Limb (tissue), 2 donors: ENCODE results near the gene VPS11.
"Not testable (repeated sequence)": the region's sequence is repeated elsewhere in the genome, so short reads cannot be mapped to it uniquely, and the experiment has no call there.

Experiments used
- DNase-seq, 2 donors: peaks; one replicate each; pipeline ENCODE4 v3.0.0-alpha.2; 2016; ENCODE audit errors: extremely low spot score in 2 of 2

The VPS11 gene

DNA sequence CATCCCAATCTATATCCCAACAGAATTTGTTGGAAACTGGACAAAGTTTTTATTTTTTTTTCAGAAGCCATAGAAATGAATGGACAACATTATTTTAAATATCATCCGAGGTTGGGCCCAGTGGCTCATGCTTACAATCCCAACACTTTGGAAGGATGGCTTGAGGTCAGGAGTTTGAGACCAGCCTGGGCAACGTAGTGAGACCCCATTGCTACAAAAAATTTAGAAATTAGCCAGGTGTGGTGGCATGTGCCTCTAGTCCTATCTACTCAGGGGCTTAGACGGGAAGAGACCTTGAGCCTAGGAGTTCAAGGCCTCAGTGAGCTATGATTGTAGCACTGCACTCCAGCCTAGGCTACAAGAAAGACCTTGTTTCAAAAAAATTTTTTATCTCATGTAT, 32.8 kb upstream of the VPS11 start:
- no peak for DNase-seq

DNA sequence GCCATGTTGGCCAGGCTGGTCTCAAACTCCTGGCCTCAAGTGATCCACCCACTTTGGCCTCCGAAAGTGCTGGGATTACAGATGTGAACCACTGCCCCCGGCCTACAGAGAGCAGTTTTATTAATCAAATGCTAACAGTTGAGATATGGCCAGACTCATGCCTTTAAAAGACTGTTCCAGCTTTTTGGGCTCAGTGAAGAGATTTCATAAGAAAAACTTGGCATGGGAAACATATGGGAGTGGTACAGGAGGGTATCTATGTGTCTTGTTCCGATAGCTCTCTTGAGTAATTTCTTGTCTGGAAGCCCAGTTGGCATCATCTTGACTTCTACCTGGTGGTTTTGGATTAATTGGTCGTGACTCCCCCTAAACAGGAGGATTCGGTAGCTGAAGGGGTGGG, 28.7 kb upstream of the VPS11 start:
- DNase-seq: no peak

GRCh38 chr11:119039471-119039870, 28.1 kb upstream of the VPS11 start:
- DNase-seq: not testable (repeated sequence)

GRCh38 chr11:119041821-119042514, 25.6 kb upstream of the VPS11 start:
- DNase-seq: no peak

DNA sequence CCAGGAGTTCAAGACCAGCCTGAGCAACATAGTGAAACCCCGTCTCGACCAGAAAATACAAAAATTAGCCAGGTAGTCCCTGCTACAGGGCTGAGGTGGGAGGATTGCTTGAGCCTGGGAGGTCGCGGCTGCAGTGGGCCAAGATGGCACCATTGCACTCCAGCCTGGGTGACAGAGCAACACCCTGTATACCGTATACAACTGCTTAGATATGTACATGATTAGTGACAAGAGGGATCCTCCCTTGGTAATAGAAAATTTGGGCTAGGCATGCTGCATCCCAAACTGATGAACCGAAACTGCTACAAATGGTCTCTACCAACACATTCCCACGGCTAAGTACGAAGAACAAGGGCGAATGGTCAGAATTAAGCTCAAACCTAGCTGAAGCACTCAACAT, 24.7 kb upstream of the VPS11 start:
- no peak for DNase-seq

DNA sequence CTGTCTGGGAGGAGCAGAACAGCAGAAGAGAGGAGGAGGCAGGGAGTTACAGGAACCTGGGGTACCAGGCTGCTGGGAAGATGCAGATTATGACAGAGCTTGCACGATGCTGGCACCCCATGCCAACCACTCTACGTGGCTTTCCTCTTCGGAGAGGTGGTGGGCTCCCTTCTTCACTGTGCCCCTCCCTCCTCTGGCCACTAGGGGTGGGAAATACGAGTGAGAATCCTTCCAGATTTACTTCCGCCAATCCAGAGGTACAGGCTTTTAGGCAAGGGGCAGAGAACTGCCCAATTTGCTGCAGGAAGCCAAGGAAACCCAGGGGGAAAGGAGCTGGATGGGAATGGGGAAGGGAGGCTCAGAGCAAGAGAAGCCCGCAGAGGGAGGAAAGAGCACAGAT, 22.9 kb upstream of the VPS11 start:
- DNase-seq: no peak

- DNase-seq: no peak
Observed at GRCh38 chr11:119046489-119046888, 21.1 kb upstream of the VPS11 start.

DNA sequence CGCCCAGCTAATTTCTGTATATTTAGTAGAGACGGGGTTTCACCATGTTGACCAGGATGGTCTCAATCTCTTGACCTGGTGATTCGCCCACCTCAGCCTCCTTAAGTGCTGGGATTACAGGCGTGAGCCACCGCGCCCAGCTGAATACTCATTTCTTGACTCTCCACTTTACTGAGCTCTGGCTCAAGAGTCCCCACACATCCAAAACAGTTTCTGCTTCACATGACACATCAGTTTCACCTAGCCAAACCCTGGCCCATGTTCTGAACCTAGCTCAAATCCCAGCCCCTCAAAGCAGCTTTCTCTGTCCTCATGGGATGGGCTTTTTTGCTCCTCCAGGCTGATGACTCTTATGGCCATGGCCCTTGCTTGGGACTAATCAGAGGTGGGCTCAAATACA, 20.4 kb upstream of the VPS11 start:
- DNase-seq: no peak

- no peak for DNase-seq
Observed at GRCh38 chr11:119048644-119049043, 19.0 kb upstream of the VPS11 start.

DNA sequence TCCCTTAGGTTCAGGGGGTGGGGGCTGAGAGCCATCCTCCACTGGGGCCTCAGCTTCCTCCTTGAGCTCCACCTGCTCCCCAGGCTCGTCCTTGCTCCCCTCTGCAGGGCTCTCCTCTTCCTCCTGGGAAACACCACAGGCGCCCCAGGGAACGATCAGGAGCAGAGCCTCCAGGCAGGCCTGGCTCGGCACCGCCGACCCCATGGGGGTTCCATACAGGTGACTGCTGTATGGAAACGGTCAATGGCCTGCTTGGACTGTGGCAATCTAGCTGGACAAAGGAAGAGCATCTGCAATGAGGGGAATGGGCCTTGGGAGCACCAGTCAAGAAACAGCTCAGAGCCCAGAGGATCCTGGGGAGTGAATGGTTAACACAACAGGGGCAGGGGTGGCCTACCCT, 18.5 kb upstream of the VPS11 start:
- DNase-seq: no peak

DNA sequence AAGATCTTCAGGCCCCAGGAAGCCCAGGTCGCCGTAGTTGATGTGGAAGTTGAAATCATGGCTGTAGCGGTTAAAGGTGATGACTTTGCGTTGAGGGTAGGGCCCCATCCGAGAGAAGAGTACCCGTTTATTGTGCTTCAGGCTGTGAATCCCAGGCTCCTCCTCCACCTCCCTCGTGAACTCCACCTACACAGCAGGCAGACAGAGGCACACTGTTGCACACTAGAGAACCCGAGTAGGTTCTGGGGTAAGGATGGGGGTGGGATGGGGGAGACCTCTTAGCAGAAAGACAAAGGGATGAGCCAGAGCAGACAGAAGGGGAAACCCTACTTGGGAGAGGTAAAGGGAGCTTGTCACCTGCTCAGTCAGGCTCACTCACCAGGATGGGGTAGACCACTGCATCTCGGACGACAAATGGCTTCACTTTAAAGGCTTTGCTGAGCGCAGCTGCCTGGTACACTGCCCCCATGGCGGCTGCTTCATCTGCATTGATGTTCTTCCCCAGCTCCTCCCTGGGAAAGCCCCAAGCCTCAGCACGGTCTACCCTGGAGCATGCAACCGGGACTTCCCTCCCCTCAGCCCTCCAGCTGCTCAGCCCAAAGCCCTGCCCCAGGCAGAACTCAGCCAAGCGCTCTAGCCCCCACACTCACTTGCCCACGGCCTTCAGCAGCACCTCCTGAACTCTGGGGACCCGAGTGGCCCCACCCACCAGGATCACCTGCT, 16.0 kb upstream of the VPS11 start:
- DNase-seq: no peak

- no peak for DNase-seq
Observed at GRCh38 chr11:119052163-119052814, 15.3 kb upstream of the VPS11 start.

GRCh38 chr11:119054418-119054817, 13.2 kb upstream of the VPS11 start:
- DNase-seq: no peak

DNA sequence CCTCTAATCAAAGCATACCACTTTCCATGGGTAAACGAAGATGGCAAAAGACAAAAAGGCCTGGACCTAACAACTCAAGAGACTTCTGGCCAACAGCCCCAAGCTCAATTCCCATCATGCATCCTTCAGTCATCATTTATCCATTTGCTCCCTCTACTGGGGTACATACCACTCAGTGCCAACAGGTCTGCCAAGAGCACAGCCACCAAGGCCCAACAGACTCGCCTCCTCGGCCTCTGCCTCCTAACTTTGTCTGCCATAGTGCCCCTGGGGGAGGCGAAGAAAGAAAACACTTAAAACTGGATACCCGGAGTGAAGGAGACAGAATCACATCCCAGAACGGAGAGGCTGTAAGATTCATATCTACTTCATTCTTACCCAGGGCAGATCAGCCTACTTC, 11.7 kb upstream of the VPS11 start:
- no peak for DNase-seq

DNA sequence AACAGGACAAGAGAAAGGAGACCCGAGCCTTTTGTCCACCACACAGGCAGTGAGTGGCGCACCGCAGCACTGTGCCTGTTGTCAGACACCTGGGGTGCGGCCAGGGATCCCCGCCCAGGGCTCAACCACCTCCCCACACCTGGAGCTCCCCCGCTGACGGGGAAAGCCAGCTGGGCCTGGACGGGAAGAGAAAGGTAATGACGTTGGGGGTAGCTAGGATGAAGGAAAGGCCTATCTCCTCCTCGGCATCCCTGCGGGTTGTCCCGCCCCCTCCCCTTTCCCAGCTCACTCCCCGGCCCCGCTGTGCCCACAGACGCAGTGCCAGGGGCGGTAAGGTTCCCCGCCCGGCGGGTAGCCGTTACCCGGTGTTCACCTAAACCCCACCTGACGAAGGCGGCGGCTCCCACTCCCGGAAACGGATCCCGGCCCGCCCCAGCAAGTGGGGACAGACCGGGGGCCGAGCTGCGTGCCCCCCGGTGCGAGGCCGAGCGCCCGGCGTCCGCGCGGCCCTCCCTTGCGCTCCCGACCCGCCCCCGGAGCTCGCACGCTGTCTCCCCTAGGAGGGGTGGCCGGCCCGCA, 11.1 kb upstream of the VPS11 start:
- no peak for DNase-seq

DNA sequence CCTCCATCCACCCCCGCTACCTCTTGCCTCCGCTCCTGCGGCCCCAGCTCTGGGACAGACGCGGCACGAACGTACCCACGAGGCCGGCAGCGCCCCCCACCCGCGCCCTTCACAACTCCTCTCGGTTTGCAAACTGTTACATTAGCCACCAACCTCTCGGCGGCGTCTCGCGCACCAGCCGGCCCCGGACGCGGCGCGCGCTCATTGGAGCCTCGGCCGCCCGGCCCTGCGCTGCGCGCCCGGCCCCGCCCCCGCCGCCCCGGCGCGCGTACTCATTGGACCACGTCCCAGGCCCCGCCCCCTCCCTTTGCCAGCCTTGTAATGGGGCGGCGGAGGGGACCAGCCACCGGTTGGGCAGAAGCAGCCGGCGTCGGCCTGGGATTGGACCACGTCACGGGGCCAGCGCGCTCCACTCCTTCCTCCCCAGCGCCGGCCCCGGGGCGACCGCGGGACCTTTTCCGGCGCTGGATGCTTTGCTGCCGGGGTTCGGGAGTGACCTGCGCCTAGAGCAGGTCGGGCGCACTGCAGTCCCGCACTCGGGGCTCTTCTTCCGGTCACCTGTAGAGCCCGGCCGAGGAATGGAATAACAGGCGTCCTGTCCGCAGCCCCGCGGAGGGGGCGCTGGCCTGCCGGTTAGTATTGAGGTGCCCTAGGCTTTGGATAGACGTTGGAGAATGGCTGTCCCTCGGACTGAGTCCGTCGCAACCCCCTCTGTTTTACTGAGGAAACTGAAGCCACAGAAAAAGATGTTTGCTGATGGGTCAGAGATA, 10.4 kb upstream of the VPS11 start, which contains the start of gene HYOU1:
HYOU1 (minus strand) TSS at position 206 of the 770 bp plus-strand sequence. CDS start 1,045 bp downstream, outside the sequence.
- peak; percentile 96 to 99 for DNase-seq

DNA sequence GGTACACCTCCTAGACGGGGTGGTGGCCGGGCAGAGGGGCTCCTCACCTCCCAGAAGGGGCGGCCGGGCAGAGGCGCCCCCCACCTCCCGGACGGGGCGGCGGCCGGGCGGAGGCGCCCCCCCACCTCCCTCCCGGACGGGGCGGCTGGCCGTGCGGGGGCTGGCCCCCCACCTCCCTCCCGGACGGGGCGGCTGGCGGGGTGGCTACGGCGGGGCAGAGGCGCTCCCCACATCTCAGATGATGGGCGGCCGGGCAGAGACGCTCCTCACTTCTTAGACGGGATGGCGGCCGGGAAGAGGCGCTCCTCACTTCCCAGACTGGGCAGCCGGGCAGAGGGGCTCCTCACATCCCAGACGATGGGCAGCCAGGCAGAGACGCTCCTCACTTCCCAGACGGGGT, 8.5 kb upstream of the VPS11 start:
- DNase-seq: not testable (repeated sequence)

GRCh38 chr11:119061256-119061655, 6.4 kb upstream of the VPS11 start:
- no peak for DNase-seq

DNA sequence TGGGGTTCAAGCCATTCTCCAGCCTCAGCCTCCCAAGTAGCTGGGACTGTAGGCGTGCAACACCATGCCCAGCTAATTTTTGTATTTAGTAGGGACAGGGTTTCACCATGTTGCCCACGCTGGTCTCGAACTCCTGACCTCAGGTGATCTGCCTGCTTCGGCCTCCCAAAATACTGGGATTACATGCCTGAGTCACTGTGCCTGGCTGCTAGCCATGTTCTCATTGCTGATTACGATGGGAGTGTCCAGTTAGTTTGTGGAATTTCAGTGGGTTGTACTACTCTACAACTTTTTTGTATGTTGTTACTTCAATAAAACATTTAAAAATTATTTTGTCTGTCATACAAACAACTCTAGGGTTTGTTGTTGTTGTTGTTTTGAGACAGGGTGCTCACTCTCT, 4.8 kb upstream of the VPS11 start:
- DNase-seq: no peak

DNA sequence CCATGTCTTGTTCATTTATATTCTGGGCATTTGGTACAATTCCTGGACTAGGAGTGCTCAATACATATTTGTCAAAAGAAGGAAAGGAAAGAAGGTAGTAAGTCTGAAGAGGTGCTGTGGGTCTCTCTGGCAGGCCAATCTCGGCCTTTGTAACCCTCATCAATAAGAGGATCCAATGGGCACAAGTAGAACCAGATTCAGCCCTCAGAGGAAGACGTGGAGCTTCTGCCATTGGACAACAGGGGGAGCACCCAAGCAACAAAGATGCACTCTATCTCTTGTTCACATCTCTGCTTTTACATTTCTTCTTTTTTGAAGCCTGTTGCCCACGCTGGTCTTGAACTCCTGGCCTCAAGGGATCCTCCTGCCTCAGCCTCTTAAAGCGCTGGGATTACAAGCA, 2.2 kb upstream of the VPS11 start:
- no peak for DNase-seq

- no peak for DNase-seq
Observed at GRCh38 chr11:119077839-119078238, 10.2 kb downstream of the VPS11 start.
